GOT3 (cell line): ENCODE results near the gene SIX5.
A peak's percentile ranks its signal among the peaks of the same experiment; 100 is the strongest.

ENCODE experiments used
- DNase-seq: peaks from one replicate; lab custom pipeline; 2025; ENCODE audit warnings: mixed read lengths; lab: John Stamatoyannopoulos, UW

SIX5 gene

DNA sequence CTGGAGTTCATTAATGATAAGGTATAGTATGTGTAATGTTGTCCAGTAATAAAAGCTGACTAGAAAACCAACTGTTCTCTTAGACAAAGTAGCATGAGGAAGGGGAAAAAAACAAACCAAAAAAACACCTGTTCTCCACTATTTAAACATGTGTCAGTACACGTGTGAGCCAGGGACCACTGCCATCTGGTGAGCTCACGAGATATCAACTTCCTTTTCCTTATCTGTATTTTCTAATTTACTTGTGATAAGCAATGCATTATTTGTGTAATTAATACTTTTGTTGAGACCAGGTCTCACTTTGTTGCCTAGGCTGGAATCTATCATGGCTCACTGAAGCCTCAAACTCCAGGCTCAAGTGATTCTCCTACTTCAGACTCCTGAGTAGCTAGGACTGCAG, 4.3 kb upstream of the SIX5 start:
- no peak for DNase-seq

DNA sequence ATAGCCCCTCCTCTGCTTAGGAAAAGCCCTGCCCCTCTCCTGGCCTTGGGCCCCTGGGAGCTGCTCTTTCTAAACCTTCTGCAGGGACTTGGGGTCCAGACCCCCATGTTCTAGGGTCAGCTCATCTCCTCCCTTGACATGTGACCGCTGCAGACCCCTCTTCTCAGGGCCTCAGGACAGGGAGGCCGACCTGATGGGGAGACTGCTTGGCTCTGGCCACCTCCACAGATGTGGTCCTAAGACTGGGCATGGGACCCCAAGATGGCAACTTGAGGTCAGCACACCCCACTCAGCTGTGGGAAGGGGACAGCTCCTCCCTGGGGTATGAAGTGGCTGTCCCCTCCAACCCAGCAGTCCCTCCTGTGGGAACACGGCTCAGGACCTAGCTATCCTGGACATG, 3.9 kb upstream of the SIX5 start:
- no peak for DNase-seq

DNA sequence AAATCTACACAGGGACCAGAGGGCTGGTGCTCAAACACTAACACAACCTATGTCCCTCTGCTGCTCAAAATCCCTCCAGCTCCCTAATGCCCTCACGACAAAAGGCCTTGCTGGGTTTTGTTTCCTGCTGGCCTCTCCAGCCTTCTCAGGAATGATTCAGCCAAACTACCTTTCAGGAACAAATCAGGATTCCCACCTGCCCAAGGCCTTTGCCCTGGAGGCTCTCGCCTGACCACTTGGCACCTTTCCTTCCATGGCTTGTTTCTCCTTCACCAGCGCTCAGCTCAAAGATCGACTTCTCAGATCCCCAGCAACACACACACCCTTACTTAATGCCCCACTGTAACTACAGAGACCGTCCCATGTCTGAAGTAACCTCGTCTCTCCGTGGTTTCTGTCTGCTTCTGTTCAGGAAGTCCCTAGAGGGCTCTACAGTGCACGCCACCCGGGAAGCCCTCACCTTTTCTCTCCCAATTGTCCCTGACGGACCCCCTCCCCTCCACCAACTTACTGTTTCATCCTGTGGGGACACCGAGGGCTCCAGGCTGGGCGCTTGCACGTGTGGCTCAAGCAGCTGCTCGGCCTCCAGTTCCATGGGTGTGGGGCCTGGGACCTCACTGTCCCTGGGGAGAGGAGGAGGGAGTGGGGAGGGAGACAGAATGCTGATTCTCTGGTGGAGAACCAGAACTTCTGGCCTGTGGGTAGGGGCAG, 3.2 kb upstream of the SIX5 start:
- no peak for DNase-seq

DNA sequence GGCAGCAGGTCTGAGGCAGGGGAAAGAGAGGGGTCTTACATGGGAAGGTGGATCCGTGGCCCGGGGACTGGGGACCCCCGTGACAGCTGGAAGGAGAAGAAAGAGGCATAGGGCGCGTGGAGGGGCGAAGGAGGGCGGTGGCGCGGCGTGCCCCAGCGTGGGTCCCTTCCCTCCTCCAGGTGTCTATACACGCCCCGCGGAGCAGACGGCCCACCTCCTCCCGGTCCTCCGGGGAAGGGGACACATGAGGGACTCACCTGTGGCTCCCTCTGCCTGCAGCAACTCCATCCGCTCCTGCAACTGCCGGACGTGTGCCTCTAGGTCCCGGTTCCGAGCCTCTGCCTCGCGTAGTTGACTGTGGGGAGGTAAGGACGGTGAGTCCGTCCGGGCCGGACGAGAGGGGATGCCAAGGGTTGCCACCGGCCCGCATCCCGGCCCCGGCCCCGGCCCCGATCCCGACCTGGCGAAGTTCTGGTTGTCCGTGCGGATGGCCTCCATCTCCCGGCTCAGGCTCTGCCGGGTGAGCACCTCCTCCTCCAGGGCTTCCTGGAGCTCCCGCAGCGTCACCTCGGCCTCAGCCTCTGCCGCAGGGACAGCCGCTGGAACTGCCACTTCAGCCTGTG, 2.4 kb upstream of the SIX5 start:
- no peak for DNase-seq

DNA sequence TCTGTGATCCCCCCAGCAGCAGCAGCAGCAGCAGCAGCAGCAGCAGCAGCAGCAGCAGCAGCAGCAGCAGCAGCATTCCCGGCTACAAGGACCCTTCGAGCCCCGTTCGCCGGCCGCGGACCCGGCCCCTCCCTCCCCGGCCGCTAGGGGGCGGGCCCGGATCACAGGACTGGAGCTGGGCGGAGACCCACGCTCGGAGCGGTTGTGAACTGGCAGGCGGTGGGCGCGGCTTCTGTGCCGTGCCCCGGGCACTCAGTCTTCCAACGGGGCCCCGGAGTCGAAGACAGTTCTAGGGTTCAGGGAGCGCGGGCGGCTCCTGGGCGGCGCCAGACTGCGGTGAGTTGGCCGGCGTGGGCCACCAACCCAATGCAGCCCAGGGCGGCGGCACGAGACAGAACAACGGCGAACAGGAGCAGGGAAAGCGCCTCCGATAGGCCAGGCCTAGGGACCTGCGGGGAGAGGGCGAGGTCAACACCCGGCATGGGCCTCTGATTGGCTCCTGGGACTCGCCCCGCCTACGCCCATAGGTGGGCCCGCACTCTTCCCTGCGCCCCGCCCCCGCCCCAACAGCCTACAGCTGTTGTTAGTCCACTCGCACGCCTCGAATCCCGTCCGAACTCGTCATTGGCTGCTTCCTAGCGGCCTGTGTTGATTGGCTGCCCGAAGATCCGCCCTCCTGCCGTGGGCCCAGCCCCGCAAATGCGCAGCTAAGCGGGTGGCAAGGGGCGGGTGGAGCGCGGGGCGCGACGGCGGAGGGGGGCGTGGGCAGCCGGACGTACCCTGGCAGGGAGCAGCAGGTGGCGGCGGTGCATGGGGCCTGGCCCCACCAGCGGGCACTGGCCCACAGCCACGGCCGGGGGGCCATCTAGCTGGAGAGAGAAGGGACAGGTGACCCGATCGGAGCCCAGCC, 1.4 kb upstream of the SIX5 start:
- DNase-seq: peak; percentile 83

DNA sequence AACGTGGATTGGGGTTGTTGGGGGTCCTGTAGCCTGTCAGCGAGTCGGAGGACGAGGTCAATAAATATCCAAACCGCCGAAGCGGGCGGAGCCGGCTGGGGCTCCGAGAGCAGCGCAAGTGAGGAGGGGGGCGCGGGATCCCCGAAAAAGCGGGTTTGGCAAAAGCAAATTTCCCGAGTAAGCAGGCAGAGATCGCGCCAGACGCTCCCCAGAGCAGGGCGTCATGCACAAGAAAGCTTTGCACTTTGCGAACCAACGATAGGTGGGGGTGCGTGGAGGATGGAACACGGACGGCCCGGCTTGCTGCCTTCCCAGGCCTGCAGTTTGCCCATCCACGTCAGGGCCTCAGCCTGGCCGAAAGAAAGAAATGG, 754 bp upstream of the SIX5 start:
- DNase-seq: no peak

DNA sequence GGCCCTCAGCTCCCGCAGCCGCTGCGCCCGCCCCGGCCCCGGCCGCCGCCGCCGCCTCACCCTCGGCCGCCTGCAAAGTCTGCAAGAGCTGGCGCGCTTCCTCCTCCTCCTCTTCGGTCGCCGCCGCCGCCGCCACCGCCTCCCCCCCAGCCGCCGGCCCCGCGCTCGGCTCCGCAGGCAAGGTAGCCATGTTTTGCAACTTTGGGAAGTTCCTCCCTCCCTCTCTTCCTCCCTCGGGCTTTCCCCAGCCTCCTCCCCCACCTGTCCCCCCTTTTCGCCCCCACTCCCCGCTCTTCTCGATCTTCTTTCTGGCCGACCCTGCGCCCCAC, 433 bp downstream of the SIX5 start:
- no peak for DNase-seq

DNA sequence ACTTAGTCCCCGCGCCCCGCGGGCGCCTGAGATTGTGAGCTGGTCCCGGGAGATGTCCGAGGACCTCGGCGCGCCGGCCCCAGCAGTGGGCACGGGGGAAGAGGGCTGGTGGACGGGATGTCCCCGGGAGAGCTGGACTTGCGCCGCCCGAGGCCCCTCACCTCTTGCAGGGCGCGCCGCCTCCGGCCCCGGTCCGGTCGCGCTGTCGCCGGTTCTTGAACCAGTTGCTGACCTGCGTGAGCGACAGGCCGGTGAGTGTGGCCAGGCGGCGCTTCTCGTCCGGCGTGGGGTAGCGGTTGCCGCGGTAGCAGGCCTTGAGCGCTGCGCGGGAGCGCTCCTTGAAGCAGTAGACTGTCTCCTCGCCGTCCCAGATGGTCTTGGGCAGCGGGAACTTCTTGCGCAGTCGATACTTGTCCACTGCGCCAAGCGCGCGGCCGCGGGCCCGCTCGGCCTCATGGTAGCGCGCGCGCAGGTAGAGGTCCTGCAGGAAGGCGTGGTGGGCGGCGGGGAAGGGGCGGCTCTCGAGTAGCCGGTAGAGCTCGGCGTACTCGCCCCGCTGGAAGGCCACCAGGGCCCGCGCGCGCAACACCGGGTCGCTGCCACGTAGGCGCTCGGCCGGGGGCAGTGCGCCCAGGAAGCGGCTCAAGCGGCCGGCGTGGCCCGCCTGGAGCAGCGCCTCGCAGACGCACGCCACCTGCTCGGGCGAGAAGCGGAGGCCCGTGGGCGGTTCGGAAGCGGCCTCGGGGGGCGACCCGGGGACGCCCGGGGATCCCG, 984 bp downstream of the SIX5 start:
- no peak for DNase-seq

DNA sequence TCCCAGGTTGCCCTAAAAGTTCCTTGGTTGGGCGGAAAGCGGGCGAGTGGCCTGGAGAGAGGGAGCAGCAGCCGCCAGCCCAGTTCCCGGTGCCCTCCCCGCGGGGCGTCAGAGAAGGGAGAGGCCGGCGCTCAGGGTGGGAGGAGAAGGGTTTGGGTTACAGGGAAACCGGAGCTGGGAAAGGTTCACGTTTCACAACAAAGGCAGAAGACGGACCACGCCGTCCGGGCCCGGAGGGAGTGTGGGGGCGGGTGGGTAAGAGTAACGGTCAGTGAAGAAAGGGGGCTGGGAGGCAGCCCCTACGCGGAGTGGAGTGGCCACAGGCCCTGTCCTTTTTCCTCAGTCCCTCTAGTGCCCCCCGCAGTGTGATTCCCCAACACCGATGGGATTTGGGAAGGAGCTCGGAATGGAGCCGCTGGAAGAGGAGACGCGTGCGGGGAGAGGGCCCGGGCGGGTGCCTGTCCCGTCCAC, 1.6 kb downstream of the SIX5 start:
- DNase-seq: peak; percentile 28

DNA sequence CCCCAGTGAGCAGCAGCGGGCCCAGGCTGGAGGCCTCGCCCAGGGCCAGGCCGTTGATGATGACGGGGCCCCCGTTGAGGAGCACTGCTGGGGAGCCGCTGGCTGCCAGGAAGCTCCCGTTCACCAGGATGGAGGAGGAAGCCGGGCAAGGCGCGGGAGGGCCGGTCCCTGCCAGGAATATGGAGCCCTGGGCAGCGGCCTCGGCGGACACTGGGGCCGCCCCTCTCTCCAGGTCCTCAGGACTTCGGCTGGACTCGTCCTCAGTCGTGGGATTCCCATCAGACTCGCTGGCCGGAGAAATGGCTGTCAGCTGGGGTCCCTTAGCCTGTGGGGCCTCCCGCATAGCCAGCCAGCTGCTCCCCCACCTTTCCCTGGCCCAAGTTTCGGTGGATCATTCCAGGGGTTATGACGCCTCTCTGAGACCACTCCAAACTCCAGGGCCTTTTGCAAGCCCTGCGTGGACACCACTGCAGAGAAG, 2.1 kb downstream of the SIX5 start:
- no peak for DNase-seq

DNA sequence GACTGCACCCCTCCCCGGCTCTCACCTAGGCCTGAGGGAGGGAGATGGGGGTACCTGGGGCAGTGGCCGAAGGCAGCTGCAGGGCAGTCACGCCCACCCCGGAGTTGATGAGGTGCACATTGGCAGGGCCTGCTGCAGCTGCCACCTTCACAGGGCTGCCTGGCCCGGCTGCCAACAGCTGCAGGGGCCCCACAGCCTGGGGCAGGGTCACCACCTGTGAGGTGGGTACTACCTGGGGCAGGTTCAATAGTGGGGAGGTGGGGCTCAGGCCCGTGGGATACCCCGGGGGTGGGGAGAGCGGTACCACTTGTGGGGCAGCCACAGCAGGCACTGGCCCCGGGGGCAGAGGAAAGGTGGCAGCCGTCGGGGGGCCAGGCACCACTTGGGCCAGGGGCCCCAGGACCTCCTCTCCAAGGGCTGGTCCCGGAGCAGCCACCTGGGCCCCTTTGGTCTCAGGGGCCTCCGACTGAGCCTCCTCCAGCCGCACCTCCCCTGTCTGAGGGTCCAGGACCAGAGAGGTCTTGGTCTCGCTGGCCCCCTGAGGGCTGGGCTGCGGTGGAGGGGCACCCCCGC, 2.7 kb downstream of the SIX5 start:
- no peak for DNase-seq

DNA sequence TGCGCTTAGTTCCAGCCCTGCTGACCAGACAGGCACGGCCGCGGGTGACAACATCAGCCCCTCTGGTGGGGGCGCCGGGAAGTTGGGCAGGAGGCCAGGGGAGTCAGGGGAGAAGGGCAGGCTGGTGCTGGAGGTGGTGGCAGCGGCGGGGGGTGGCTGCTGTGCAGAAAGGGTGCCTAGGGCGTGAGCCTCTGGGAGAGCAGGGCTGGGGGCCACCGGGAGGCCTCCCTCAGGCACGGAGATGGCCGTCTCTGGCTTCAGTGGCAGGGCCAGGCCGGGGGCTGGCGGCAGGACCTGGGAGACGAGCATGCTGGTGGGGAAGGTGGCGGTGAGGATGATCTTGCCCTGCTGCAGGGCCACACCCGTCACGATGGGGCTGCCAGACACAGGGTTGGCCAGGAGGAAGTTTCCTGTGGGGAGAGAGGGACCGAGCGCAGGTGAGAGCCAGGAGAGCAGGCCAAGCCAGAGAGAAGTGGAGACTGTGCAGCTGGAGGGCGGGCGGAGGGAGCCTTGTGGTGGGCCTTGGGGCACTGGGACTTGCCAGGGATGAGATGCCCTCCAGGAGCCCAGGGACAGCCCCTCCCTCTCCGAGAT, 3.3 kb downstream of the SIX5 start:
- no peak for DNase-seq

DNA sequence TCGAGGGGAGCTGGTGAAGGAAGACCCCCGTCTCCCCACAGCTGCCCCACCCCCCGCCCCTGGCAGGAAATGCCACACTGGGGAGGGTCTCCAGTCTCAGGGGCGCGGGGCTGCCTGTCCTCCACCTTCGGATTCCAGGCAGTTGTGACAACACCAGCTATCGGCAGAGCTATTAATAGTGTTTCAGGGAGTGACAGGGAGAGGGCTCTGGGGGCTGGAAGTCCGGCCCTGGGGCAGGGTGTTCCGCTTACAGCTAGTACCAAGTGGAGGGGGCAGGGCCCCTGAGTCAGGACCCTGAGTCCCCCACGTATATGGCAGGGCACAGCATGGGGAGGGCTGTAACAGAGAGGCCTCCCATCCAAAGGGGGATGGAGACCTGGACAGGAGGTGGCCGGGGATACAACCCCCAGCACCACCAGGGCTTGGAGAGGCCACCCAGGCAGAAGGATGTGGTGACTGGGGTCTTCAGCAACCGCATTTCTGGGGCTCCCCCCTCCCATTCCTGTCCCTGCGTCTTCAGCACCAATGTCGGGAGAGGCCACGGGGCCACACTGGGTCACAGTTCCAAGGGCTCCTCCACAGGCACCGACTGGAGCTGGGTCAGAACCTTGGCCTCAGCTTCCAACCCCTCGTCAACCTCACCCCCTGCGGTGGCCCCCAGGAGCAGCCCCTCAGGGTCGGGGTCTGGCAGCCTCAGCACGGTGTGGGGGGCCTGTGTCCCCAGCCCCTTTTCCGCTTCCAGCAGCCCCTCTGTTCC, 3.9 kb downstream of the SIX5 start:
- DNase-seq: no peak

DNA sequence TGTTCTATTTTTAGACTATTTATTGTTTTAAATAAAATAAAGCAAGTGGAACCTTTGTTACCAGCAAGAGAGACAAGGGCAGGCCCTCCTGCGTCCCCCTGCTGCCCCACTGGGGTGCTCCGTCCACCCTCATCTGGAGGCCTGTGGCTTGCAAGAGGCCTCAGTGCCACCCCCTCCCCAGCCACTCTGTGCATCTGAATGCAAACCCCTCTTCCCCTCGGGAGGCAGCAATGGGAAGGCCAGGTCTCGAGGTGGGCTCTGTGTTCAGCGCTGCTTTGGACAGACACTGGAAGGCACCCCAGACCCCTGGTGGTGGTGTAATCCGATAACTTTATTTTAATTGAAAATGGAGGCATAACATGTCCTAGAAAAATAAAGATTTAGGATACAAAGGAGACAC, 4.6 kb downstream of the SIX5 start:
- DNase-seq: no peak

DNA sequence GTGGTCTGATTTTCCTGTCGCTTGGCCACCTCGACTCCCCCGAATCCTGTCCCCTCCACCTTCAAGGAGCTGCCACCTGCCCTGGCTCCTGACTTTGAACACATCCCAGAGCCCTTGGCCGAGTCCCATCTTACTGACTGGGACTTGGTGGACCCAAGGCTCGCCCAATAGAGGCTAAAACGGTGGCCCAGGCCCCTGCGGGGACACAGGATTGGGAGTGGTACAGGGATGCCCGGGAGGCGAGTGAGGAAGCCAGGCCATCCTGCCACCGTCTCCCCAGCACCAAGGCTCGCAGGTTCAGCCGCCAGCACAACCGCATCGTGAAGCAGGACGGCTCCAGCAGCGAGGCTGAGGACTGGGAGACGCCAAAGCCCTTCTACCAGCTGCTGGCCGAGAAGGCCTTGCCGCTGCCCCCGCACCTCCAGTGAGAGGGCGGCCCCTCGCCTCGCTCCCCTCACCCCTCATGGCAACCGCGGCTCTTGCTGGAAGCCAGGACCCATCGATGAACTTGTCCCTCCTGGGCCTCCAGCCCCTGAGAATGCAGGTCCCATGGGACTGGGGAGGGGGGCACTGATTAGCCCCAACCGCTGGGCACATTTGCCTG, 5.3 kb downstream of the SIX5 start:
- no peak for DNase-seq

DNA sequence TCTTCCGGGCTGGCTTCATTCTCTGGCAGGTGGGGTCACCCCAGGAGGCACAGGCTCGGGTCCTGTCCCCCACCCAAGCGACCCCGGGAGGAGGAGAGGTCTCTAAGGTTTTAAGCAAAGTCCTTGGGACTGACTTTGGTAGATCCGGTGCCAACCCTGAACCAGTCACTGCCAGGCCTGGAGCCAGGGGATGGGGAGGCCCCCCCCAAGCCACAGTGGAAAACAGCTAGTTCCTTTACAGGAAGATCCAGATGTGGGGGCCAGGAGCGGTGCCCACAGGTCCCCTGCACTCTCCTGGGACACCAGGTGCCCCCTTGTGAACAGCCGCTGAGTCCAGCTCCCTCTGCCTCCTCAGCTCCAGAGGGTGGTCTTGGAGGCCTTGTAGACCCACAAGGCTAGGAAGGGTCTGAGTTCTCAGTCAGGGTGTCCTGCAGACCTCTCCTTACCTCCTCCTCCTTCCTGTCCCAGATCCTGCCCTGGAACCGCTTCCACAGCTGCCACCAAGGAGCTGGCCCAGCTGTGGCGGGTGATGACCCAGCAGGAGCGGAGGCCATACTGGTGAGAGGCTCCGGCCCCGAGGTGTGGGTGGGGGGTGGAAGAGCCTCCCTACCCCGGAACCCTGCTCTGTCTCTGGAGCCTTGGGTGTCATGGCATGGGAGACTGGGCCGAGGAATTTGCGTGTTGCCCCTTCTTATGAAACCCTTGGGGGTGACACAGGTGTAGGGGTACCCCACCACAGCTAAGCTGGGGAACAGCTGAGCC, 6.0 kb downstream of the SIX5 start:
- no peak for DNase-seq

DNA sequence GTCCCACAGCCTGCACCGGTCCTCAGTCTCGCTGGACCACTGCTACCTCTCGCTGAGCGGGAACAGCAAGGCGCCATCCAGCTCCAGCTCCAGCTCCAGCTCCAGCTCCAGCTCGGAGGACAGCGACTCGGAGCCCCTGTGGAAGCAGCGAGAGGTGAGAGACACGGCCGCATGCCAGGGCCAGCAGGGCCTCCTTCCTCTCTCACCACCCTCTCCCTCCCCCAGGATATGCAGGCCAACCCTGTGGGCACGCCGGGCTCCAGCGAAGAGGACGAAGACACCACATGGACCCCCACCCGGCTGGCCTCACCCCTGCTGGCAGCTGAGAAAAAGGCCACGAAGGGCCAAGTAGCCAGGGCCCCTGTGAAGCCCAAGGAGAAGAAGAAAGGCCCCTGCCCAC, 7.3 kb downstream of the SIX5 start:
- no peak for DNase-seq

DNA sequence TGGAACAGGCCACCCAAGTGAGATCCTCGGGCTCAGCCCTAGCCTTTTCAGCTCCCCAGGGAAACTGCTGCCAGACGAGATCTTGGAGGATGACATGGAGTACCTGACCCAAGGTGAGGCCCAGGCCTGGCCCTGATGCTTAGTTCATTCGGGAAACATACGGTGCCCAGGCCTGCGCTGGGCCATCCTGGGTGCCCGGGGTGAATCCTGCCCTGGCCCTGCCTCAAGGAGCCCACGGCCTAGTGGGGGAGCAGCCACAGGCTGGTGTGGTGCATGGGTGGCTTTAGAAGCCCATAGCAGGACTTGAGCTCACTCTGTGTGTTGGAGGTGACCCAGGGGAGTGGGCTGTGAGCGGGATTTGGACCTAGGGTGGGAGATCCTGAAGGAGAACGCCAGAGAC, 10.1 kb downstream of the SIX5 start:
- DNase-seq: no peak

DNA sequence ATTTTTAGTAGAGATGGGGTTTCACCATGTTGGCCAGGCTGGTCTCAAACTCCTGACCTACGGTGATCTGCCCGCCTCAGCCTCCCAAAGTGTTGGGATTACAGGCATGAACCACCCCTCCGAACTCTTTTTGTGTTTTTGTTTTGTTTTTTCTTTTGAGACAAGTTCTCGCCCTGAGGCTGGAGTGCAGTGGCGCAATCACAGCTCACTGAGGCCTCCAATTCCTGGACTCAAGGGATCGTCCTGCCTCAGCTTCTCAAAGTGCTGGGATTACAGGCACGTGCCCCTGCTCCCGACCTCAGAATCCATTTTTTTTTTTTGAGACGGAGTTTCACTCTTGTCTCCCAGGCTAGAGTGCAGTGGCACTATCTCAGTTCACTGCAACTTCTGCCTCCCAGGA, 11.4 kb downstream of the SIX5 start:
- DNase-seq: no peak

DNA sequence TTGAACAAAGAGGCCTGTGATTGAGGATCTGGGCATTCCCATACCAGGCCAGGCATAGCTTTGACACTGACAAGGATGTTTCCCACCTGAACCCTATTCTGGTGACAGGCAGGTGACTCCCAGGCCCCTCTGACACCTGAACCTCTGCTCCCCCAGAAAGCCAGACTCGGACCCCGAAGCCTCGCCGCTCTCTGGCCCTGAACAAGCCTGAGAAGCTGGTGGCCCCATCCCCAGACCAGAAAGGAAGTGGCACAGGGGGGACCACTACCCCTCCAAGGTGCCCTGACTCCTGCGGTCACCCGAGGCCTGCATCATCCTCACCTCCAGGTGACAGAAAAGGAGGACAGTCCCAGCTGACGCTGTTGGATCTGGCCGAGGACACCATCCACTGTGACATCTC, 14.7 kb downstream of the SIX5 start:
- no peak for DNase-seq
